CD4-positive, alpha-beta T cell treated with Interleukin-12 subunit alpha and Interleukin-12 subunit beta, for 1 hour (primary cell): Measurements from ENCODE around the gene TADA2A.
A peak's percentile ranks its signal among the peaks of the same experiment; 100 is the strongest.
"Not testable (repeated sequence)": the region's sequence is repeated elsewhere in the genome, so short reads cannot be mapped to it uniquely, and the experiment has no call there.

Experiments
- DNase-seq: peaks from one replicate; pipeline ENCODE4 v3.0.0-alpha.2; 2020

TADA2A gene

DNA sequence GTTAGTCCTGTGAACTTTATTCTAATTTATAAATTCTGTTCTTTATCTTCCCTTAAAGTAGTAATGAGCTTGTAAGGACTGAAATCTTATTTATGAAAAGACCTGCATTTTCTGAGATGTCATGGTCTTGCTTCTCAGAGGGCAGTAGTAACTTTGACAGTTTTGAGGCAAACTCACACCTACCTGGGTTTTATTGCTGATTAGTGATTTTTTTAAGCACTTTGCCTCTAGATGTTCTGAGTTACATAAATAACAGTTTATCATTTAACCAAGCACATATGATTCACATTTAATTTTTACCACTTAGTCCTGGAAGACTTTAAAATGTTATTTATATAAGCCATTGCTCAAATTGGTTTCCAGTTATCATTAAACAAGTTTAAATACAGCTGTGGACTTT is 93.7 kb downstream of the TADA2A start:
- no peak for DNase-seq

DNA sequence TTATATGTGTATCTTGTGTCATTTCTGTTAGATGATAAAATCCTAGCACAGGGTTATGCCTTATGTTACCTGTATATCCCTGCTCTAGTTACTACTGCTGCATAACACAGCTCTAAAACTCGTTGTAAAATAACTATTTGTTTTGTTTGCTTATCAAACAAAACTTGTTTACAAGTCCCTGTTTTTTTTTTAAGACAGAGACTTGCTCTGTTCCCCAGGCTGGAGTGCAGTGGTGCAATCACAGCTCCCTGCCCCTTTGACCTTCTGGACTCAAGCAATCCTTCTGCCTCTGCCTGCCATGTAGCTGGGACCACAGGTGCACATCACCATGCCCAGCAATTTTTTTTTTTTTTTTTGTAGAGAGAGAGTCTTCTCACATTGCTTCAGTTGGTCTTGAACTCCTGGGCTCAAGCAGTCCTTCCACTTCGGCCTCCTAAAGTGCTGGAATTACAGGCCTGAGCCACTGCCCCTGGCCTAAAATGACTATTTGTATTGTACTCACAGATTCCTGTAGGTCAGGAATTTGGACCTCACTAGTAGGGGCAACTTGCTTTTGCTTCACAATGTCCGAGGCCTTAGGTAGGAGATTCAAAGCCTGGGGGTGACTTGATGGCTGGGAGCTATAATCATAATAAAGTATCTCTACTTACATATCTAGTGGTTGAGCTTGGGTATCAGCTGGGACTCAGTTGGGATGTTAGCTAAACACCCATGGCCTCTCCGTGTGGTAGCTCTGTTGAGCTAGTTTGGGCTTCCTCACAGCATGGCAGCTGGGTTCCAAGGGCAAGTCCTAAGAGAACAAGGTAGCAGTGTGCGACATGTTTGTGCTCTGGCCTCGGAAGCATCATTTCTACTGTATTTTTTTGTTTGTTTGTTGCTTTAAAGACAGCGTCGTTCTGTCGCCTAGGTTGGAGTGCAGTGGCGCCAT is 95.6 kb downstream of the TADA2A start:
- no peak for DNase-seq

DNA sequence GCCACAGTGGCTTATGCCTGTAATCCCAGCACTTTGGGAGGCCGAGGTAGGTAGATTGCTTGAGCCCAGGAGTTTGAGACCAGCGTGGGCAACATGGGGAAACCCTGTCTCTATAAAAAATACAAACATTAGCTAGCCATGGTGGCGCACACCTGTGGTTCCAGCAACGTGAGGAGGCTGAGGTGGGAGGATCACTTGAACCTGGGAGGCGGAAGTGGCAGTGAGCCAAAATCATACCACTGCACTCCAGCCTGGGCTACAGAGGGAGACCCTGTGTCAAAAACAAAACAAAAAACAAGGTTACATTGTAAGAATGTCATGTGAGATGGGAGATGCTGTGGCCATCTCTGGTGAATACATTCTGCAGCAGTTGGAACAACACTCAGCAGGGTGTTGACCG is 96.5 kb downstream of the TADA2A start:
- DNase-seq: no peak

DNA sequence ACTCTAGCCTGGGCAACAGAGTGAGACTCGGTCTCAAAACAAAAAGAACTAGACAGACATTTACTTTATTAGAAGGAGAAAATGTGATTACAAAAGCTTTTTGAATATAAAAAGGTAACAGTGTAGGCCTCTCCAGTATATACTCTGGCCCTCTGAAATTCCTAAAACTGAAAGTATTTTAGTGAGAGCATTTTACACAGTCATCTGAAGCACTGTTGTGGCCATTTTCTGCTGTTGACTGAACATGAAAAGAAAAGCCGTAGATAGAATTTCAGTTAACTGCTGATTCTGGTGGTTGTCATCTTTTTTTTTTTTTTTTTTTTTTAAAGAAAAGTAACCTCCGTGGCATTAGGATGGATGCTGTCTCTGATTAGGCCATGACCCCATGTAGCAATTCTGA is 98.6 kb downstream of the TADA2A start:
- DNase-seq: no peak

DNA sequence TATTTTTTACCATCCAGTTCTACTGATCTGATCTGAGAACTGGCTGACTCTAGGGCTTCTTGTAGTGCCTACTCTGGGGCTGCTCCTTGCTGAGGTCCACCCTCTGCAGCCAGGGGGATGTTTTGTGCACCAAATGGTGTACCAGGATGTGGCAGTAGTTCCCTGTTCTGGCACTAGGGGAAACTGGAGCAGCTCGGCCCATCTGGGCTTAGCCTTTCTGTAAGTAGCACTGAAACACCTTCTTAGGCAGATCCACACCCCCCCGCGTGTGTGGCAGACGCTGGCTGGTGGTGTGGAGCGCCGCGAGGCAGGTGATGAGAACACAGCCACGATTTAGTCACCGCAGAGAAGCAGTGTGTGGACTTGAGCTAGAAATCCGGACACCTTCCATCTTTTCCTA is 100.0 kb downstream of the TADA2A start:
- no peak for DNase-seq

DNA sequence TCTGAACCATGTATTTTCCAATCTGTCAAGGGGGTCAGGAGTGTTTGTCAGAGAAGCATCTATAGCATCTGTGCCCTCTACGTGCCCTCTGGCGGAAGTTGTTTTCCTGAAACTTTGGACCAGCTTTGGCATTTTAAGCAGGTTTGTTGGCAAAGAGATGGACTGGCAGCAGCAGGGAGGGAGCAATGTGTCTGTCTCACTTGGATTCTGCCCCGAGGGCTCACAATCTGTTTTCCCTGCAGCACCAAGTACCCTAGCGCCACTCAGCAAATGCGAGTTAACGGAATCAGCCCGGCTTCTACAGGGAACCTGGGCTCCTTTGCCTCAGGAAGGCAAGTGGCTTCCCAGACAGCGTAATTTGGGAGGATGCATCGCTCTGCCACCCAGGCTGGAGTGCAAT is 100.4 kb downstream of the TADA2A start:
- DNase-seq: no peak

DNA sequence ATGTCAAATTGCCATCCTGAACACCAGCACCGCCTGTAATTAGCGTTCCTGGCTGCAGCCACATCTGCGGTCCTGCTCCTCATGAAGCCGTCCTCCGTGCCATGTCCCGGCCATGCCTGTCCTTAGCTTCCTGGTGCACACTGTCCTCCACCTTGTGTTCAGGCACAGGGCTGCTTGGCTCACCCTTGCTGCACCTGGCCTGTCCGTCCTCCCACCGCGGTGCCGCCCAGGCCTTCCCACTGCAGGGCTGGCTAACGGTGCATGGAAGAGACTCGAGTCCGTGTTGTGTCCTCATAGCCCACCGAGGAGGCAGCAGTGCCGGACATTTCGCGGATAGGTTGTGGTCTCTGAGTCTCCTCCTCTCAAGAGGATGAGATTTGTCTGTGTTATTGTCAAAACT is 103.4 kb downstream of the TADA2A start:
- DNase-seq: no peak

DNA sequence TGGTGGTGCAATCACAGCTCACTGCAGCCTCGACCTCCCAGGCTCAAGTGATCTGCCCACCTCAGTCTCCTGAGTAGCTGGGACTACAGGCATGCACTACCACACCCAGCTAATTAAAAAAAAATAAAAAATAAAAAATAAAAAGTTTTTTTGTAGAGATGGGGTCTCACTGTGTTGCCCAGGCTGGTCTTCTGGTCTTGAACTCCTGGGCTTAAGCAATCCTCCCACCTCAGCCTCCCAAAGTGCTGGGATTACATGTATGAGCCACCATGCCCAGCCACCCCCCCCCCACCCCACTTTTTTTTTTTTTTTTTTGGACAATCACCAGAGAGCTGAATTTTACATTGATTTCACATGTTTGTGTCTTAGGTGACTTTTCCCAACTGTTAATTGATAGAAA is 105.0 kb downstream of the TADA2A start:
- DNase-seq: not testable (repeated sequence)

DNA sequence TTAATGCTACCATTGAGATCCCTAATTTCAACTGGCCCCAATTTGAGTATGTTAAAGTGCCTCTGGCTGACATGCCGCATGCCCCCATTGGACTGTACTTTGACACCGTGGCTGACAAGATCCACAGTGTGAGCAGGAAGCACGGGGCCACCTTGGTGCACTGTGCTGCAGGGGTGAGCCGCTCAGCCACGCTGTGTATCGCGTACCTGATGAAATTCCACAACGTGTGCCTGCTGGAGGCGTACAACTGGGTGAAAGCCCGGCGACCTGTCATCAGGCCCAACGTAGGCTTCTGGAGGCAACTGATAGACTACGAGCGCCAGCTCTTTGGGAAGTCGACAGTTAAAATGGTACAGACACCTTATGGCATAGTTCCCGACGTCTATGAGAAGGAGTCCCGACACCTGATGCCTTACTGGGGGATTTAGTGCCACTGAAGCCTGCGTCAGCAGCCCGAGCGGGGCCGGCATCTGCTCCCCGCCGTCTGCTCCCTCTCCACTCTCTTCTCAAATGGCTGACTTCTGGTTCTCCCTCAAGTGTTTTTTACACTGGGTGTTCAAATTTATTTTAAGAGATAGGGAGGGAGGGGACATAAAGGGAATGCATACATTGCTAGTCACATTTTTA is 105.9 kb downstream of the TADA2A start:
- DNase-seq: no peak

DNA sequence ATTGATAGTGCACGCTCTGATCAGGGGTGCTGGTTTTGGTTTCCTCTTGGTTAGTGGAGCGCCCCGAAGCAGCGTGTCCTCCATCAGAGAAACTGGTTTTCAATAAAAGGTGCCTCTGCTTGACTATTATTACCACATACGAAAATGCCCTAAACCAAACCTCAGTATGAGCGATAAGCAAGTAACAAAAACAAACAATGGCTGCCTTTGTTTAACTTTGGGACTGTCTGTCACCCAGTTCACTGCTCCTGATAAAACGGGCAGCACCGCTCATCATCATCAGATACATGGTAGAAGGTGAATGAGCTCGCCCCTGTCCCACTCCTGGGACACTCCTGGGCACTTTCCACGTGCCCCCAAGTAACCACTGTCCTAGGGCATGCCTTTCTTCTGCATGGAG is 107.0 kb downstream of the TADA2A start:
- DNase-seq: no peak

DNA sequence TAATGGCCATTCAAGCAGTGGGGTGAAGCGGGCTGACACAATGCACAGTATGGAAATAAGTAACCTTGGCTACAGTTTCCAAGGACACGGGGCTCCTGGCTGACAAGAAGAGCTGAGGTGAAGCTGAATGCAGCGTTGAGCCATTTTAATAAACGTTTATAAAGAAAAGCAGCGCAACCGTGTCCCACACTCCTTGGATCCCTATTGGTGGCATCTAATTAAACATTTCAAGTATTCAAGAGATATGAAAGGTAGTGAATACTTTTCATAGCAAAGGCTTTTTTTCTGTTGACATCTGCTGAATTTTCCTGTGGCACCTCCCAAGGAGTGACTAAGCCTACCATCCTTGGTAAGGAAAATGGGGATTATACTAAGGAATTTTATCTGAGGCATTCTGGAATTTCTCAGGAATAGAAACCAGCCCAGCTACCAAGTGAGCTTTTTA is 109.5 kb downstream of the TADA2A start:
- no peak for DNase-seq

DNA sequence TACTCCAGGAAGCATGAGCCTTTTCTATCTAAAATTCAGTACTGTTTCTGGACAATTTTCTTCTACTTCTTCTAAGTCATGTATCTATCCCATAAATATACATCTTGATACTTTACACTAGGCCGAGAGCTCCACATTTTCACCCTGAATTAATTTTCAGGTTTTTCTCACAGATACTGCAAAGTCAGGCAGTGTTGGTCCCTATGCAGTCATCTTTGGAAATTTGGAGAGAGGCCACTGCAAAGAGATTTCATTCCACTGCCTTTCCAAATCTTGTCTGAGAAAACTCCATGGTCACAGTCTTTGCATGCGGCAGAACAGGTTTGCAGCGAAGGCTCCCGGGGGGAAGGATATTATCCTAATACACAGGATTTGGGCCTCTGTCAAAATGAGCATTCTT is 111.2 kb downstream of the TADA2A start:
- no peak for DNase-seq

DNA sequence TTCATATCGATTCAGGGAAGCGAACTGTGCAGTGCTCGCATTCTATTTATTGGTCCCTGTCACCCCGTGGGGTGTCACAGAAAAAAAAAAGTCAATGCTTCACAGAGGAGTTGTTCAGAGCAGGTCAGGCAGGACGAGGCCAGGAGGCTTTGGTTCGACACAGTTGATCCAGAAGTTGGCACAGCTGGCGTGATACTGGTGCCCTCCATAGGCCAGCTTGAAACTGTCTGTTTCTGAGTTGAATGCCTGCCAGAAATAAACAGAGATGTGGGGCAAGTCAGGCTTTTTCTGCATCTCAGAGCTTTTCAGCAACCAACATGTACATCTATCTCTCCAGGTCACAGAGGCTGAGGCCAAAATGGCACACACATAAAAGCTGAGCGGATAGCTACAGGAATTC is 112.1 kb downstream of the TADA2A start:
- DNase-seq: no peak

DNA sequence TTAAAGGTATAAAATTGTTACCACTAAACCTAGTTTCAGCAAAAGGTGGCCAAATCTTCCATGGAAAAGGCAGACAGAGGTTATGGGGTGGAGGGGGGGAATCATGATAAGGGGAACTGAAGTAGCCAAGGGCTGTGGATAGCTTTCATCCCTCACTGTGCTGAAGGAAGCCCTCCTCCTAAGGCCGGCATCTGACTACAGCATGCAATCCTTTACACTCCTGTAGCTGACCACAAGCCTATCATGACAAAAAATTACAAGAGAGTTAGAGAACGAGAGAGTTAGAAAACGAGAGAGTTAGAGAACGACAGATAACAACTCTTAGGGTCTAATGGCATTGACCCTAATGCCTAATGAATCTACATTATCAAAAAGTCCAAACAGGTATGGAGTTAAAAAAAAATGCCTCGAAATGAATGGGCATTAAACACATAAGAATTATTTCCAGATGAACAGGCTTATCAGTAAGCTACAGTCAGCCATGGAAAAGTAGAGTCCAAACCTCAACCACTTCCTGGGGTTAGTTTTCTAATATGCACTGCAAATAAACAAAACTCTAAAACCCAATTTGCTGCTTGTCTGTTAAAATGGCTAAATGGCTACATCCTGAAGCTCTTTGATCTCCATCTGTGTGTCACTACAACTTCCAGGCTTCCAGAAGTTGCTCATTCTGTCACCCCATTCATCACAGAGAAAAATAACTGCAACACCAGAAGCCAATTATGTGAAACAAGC is 112.7 kb downstream of the TADA2A start:
- no peak for DNase-seq

DNA sequence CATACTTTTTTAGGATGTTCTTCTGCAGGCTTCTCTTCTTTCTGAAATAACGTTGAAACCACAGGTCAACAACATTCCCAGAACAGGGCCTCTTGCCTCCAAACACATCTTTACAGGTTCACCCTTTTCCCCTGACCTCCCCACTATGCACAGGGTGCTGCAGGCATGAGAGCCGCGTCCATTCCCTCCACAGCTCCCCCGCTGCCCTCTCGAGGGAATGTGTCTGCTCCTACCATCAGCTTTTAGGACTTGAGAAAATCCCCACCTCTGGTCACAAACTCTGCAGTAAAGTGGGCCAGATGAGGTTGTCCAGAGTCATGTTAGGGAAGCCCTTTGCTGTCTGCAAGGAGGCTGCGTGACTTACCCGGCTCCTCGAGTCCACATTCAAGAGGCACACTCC is 113.5 kb downstream of the TADA2A start:
- no peak for DNase-seq

DNA sequence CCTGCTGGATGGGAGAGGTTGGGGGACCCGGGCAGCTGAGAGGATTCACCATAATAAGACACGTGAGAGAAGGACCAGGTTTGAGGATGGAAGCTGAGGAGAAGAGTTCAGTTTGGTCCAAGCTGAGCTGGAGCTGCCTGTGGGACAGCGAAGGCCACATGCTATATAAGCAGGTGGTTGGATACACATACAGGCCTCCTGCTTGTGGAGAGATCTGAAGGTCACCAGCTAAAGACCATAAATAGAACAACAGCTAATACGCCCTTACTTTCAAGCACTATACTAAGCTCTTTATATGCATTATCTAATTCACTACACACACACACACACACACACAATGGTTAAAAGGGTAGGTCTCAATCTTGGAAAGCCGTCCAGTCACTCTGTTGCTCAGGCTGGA is 115.1 kb downstream of the TADA2A start:
- no peak for DNase-seq

DNA sequence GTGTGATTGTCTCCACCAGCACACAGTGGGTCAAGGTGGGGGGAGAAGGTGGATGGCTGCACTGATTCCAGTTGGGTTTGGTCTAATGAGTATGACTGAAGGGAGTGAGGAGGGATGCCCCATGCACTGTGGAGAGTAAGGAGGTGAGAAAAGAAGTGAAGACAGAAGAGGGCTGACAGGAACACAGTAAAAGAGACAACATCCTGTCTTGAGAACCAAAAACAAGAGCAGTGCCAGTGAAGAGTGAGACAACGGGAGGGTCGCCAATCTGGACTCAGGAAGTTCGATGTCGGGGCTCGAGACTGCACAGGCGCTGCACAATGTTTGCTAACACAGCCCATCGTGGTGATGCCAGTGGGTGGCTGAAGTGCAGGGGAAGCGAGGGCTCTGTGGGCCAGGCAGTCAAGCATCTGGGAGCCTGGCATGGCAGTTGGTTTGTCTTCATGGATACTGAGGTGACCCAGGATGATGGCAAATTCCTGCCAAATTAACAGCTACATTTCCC is 117.1 kb downstream of the TADA2A start:
- DNase-seq: no peak

DNA sequence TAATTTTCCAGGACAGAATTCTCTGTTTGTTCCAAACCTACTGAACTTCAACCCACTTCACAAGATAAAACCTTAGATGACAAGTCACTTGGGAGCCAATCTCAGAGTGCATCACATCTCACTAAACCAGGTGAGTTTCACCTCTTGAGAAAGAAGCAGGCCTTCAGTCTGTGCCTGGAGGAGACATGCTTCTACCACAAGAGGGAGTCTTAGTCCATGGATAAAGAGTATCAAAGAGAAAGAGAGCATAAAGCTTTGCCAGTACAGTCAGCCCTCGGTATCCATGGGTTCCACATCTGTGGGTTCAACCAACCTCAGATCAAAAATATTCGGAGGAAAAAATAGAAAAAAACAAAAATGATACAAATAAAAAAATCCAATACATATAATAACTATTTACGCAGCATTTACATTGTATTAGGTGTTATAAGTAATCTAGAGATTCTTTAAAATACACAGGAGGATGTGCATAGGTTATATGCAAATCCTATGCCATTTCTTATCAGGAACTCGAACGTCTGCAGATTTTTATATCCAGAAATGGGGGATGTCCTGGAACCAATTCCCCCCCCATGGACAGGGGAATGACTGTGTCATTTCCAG is 120.7 kb downstream of the TADA2A start:
- peak; percentile 50 for DNase-seq
